Ramos (cell line): Measurements from ENCODE around the gene CTAG1A.
"Not testable (repeated sequence)": the region's sequence is repeated elsewhere in the genome, so short reads cannot be mapped to it uniquely, and the experiment has no call there.

Source experiments
- in situ Hi-C: fragments of 300-500 bp; cut with MboI; formaldehyde crosslinking; loops from one replicate; pipeline ENCODE4 v1.14.3; 2022; ENCODE audit warnings: low sequenced_read_pairs; ENCODE audit not compliant: unreplicated experiment

CTAG1A gene

DNA sequence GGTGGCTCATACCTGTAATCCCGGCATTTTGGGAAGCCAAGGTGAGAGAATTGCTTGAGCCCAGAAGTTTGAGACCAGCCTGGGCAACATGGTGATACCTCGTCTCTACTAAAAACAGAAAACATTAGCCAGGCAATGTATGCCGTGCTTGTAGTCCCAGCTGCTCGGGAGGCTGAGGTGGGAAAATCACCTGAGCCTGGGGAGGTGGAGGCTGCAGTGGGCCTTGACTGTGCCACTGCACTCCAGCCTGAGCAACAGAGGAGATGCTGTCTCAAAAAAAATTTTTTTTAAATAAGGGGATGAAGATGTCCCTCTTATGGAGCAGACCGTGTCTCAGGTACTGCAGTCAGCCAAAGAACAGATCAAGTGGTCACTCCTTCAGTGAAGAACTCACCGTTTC, 20.6 kb downstream of the CTAG1A start:
- in situ Hi-C loops = no loop called here

DNA sequence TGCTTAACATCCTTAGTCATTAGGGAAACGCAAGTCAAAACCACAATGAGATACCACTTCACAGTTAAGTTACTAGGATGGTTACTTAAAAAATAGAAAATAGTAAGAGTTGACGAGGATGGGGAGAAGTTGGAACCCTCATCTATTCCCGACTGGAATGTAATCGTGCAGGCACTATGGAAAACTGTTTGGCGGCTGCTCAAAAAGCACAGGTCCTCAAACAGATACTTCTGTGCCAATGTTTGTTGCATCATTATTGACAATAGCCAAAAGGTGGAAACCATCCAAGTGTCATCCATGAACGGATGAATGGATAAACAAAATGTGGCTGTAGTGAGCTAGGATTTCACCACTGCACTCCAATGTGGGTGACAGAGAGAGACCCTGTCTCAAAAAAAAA, 22.4 kb downstream of the CTAG1A start:
- in situ Hi-C loops = no loop called here

DNA sequence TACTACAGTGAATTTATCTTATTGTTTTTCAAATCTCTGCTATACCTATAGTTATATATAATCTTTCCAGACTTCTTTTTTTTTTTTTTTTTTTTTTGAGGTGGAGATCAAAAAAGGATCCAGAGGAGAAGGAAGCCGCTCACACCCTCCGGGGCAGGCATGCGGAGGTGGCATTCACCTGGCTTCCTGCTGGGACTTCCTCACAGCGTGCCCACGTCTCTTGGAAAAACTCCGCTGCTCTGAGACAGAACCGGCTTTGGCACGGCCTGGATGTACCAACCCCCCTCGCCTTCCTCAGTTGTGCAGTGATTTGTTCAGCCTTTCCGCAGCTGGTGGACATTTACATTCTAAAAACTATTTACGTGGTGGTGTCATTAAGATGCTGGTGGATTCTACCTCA, 23.0 kb downstream of the CTAG1A start:
- in situ Hi-C loops = not testable (repeated sequence)

DNA sequence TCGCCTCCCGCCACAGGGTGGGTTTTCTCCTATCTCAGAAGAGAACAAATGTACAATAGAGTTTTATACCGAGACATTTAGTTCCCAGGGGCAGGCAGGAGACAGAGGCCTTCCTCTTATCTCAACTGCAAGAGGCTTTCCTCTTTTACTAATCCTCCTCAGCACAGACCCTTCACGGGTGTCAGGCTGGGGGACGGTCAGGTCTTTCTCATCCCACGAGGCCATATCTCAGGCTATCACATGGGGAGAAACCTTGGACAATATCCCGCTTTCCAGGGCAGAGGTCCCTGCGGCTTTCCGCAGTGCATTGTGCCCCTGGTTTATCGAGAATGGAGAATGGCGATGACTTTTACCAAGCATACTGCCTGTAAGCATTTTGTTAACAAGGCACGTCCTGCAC, 23.9 kb downstream of the CTAG1A start:
- in situ Hi-C loops = not testable (repeated sequence)

DNA sequence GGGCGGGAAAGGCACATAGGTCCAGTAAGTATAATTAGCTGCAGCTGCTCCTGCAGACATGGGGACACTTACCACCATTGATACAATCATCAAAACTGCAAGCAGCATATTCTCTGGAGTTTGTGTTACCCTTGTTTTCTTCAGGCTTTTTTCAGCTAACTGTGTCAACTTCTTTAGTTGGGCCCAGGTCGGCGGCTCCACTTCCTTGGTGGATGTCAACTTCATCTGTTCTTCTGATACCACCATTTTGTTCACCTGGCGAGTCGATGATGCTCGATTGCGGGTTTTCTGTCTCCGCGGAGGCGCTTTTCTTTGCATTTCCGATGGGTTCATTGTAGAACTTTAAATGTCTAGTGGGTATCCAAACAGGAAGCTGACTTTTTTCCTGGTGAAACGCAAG, 26.2 kb downstream of the CTAG1A start:
- in situ Hi-C loops = not testable (repeated sequence)

DNA sequence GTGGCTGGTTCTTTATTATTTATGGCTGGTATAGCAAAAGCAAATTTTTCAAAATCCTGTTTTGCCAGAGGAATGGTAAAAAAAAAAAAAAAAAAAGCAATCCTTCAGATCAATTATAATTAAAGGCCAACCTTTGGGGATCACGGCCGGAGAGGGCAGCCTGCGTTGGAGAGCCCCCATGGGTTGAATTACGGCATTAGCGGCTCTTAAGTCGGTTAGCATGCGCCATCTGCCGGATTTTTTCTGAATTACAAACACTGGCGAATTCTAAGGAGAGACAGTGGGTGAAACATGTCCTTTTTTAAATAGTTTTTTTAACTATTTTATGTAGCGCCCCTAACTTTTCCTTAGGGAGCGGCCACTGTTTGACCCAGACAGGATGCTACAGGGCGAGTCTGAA, 28.7 kb downstream of the CTAG1A start:
- in situ Hi-C loops = not testable (repeated sequence)

DNA sequence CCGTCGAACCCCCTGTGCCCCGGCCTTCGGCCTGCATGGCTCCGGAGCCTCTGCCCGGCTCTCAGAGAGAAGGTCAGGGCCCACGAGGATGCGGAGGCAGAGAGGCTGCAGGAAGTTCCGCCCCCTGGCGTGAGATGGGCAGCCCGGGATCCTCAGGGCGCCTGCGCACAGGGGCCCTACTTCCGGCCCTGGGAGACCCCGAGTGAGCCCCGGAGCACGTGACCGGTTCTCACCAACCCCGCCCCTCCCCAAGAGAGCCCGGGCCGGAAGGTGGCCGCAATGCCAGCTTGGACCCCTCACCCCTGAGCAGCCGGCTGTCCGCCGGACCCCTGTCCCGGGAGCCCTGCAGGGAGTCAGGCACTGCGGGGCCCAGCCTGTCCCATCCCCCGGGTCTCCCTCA, 34.2 kb downstream of the CTAG1A start, which contains the start of gene CTAG1B:
TSS of gene CTAG1B (minus strand) at position 101 of the 400 bp plus-strand sequence. CDS start at position 37, 64 bp downstream.
- in situ Hi-C loops = not testable (repeated sequence)

DNA sequence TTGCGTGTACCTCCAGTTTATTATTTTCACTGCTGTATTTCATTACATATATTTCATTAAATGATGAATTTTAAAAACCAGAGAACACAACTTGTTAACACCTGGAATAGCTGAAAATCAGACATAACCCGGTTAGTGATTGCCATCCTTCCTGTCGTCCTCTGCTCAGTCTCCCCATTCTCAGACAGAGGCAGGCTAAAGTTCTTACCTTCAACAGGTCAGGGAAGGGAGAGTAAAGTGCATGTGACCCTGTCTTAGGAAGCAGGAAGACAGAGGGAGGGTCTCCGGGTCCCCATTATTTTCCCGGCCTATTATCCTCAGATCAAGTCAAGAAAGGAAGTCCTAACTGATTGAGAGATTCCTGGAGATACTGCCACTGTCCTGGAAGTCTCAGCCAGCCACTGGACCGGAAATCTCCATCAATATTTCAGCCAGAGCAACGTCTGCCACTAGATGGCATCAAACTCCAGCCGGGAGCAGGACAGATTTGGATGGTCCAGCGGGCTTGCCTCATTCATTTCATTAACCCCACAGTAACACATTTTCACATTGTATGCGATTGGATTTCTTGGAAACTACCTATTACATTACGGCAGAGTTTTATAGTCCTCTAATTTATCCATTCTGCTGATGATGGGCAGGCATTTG, 36.0 kb downstream of the CTAG1A start:
- in situ Hi-C loops = not testable (repeated sequence)

DNA sequence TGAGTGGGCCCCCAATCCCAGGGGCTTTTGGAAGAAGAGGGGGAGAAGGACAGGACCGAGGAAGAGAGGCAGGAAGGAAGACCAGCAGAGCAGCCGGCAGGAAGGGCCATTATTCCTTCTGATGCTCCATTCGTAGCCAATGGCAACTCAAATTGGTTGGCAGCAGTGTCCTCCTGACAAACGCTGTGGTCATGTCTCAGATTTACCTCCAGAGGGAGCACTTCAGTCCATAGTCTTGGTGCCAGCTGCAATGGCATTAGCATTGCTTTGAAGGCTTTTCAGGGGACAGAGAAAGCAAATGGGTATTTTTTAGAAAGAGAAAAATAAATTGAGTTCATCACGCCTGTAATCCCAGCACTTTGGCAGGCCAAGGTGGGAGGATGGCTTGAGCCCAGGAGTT, 44.0 kb downstream of the CTAG1A start:
- in situ Hi-C loops = not testable (repeated sequence)

DNA sequence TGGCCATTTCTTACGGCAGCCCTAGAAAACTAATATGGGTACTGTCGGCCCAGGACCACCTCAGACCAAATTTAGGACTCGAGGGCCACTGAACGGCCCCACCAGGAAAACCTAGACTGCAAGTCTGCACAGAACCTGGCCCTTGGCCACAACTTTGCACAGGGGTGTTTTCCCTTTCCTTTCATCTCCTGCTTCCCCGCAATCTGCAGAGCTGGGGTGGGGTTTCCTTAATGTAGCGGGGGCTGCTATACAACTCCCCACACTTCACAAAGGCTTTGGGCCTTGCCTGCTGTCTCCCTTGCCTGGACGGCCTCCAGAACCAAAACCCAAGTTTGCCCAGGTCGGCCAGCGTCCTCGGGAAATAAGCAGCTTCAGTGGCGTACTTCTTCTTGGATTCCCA, 46.0 kb downstream of the CTAG1A start:
- in situ Hi-C loops = not testable (repeated sequence)

DNA sequence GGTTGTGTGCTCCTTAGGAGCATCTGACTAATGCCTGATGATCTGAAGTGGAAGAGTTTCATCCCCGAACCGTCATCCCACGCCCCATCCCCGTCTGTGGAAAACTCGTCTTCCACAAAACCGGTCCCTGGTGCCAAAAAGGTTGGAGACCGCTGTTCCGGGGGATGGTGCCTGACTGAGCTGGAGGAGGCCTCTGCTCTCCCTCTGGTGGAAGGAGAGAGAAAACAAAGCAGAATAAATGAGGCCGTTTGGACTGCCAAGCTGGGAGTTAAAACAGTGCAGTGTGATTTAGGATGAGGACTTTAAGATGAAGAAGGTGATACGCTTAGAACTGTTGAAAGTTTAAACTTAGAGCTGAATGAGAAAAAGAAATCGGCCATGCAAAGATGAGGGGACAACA, 48.7 kb downstream of the CTAG1A start:
- in situ Hi-C loops = not testable (repeated sequence)
